ENCODE results near the gene CYB561D2. TPM values are rescaled to one million over a fixed set of nuclear protein-coding genes. Genes with fewer than 3 reads are reported as not detected.

CYB561D2 gene
- total and polyA plus RNA-seq, 7 donors, result 6.8 to 46.0 (median 10.8) TPM

DNA sequence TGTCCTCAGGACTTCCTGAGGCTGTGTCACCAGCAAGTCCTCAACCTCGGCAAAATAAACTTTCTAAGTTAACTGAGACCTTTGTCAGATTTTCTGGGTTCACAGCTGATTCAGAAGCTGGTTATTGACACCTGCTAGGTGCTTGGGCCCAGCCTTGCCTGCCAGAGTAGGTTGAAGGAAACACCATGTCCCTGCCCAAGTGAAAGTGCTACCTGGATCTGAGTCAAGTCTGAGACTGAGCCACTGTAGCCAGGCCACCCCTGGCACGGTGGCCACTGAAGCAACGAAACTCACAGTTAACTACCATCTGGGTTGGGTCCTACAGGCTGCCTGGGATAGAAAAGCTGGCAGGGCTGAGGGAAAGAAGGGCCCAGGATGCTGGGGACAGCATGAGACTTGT lies 36.3 kb upstream of the CYB561D2 start:
- H3K4me1 ChIP-seq, result peaks cover 0 to 28% (median 24%) of the 10 kb centered on the region in 4 donors
- intact Hi-C loops (cut with DNase I), result no loop called here

DNA sequence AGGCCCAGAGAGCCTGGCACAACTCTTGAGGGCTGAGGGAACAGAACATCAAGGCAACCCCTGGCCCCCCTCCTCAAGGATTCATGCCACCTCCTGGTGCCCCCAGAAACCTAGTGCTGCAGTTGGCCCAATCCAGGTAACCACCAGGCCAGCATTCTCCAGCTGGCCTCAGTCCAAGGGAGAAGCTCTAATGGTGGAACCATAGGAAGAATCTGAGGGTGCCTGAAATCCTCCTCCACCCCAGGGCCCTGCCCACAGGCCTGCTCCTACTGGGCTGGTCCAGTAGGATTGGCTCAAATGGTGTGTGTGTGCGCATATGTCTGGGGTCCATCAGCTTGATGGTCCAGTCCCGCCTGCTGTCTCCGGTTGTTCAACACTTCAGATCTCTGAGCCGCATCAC lies 35.8 kb upstream of the CYB561D2 start:
- Histone ChIP-seq H3K27ac (no peak overlapping the region), H3K4me3 (no peak overlapping the region), H3K36me3 (peaks cover 0 to 44% (median 6%) of the 10 kb centered on the region in 4 donors), H3K9me3 (no peaks in the 10 kb centered on the region), H3K4me1 (peaks cover 0 to 33% (median 29%) of the 10 kb centered on the region in 4 donors), H3K27me3 (no peaks in the 10 kb centered on the region)
- DNase-seq, result no peak
- 95 to 96% methylated on average over 4 of the region's 4 CpGs for whole genome bisulfite sequencing, 2 donors
- intact Hi-C loops (cut with DNase I), result no loop called here
- no peak for TF ChIP-seq EP300 (IDR thresholded peaks at IDR 0.05)
- no peak for TF ChIP-seq CTCF (IDR thresholded peaks at IDR 0.05)
- no peak for TF ChIP-seq POLR2AphosphoS5 (IDR thresholded peaks at IDR 0.05)
- TF ChIP-seq POLR2A (IDR thresholded peaks at IDR 0.05), result no peak

More for the DNA sequence above, 36.3 kb upstream of the CYB561D2 start:
- peaks cover 0 to 39% (median 6%) of the 10 kb centered on the region in 4 donors for H3K36me3 ChIP-seq
- H3K9me3 ChIP-seq, result no peaks in the 10 kb centered on the region
- no peak for TF ChIP-seq POLR2AphosphoS5 (IDR thresholded peaks at IDR 0.05)
- no peak for TF ChIP-seq POLR2A (IDR thresholded peaks at IDR 0.05)
- no peak for TF ChIP-seq CTCF (IDR thresholded peaks at IDR 0.05)
- no peak for TF ChIP-seq EP300 (IDR thresholded peaks at IDR 0.05)
- H3K4me3 ChIP-seq, result no peak overlapping the region
- 84 to 89% methylated on average over 3 of the region's 3 CpGs for WGBS, 2 donors
- no peaks in the 10 kb centered on the region for H3K27me3 ChIP-seq
- H3K27ac ChIP-seq, result no peak overlapping the region
- DNase-seq, result no peak

GRCh38 chr3:50316657-50317242 lies 33.9 kb upstream of the CYB561D2 start:
- WGBS, 2 donors, result 12 to 47% methylated on average over 9 of the region's 9 CpGs
- Histone ChIP-seq H3K4me1 (peaks cover 0 to 43% (median 40%) of the 10 kb centered on the region in 4 donors), H3K9me3 (no peaks in the 10 kb centered on the region), H3K4me3 (no peak overlapping the region), H3K36me3 (peaks cover 0 to 45% (median 6%) of the 10 kb centered on the region in 4 donors), H3K27me3 (no peaks in the 10 kb centered on the region), H3K27ac (peak overlapping the region; percentile 6 to 45 (median 22))
- intact Hi-C loops (cut with DNase I), result no loop called here
- no peak for DNase-seq
- TF ChIP-seq EP300 (IDR thresholded peaks at IDR 0.05), result no peak
- no peak for TF ChIP-seq CTCF (IDR thresholded peaks at IDR 0.05)
- no peak for TF ChIP-seq POLR2A (IDR thresholded peaks at IDR 0.05)
- no peak for TF ChIP-seq POLR2AphosphoS5 (IDR thresholded peaks at IDR 0.05)

GRCh38 chr3:50317300-50317699 lies 33.4 kb upstream of the CYB561D2 start:
- Histone ChIP-seq H3K27ac (peak overlapping the region; percentile 6 to 45 (median 22)), H3K27me3 (no peaks in the 10 kb centered on the region), H3K9me3 (no peaks in the 10 kb centered on the region), H3K4me3 (no peak overlapping the region), H3K4me1 (peaks cover 0 to 48% (median 45%) of the 10 kb centered on the region in 4 donors), H3K36me3 (peaks cover 0 to 45% (median 6%) of the 10 kb centered on the region in 4 donors)
- no peak for DNase-seq
- WGBS, 2 donors, result 30 to 64% methylated on average over 6 of the region's 6 CpGs
- intact Hi-C loops (cut with DNase I), result no loop called here
- no peak for TF ChIP-seq POLR2A (IDR thresholded peaks at IDR 0.05)
- TF ChIP-seq EP300 (IDR thresholded peaks at IDR 0.05), result no peak
- TF ChIP-seq CTCF (IDR thresholded peaks at IDR 0.05), result no peak
- no peak for TF ChIP-seq POLR2AphosphoS5 (IDR thresholded peaks at IDR 0.05)
